C4-2B (cell line): ENCODE data around the gene PEF1.

Experiments
- CTCF ChIP-seq: fragments of 450-650 bp; conservative IDR thresholded peaks from 2 replicates; pipeline ENCODE4 v1.5.1; 2017; ENCODE audit warnings: mild to moderate bottlenecking
- ZFX ChIP-seq: fragments of 450-650 bp; IDR thresholded peaks from 2 replicates; pipeline ENCODE4 v1.6.1; 2017

- TF ChIP-seq CTCF (no peak), ZFX (no peak)
Measured at GRCh38 chr1:31617218-31617915, 27.3 kb downstream of the PEF1 start, which contains the start of gene HCRTR1.
